HG02678 (cell line): ENCODE measurements around the gene FAM72B.
"Not testable (repeated sequence)": the region's sequence is repeated elsewhere in the genome, so short reads cannot be mapped to it uniquely, and the experiment has no call there.

Experiments
- ATAC-seq: cut with Tn5 transposase; IDR thresholded peaks from one replicate; pipeline ENCODE4 v1.9.1; 2021; ENCODE audit warnings: mild to moderate bottlenecking, moderate library complexity; ENCODE audit not compliant: unreplicated experiment

FAM72B gene

DNA sequence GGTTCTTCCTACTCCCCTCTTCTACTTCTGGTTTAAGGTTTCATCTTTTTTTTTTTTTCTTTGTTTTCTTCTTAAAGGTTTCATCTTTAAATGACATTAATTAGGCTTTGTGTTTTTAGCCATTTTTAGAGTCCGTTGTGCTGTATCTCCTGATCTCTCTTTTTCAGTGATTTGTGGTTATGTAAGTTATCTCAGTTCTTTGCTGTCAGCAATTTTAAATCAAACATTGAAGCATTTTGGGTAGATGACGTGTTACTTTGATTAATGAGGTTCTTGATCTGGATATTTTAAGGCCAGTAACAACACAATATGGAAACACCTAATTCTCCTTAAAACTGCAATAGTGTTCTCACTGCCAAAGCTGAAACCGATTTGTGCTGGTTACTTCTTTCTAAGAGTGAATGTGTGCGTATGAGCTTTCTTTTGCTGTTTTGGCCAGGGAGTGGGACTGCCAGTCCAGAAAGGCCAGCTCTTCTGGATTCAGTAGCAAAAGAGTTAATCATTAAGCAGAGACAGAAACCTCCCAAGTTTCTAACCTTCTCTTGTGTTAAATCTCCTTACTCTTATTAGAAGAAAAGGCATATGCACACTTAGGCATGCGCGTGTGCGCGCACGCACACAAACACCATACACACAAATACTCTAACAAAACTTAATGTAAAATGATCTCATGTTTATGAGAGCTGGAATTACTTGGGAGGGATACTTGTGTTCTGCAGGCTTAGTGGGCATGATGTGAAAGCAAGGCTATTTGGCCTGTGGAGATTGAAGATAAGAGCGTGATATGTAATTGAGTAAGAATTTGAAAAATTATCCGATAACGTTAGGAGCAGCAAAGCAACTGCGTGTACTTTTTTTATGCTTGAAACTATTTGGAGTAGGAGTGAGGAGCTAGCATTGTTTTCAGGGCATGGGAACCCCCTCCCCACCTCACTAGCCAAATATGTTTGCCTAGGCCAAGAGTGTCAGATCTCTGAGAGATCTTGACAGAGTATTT, 17.1 kb upstream of the FAM72B start:
- ATAC-seq, result not testable (repeated sequence)

DNA sequence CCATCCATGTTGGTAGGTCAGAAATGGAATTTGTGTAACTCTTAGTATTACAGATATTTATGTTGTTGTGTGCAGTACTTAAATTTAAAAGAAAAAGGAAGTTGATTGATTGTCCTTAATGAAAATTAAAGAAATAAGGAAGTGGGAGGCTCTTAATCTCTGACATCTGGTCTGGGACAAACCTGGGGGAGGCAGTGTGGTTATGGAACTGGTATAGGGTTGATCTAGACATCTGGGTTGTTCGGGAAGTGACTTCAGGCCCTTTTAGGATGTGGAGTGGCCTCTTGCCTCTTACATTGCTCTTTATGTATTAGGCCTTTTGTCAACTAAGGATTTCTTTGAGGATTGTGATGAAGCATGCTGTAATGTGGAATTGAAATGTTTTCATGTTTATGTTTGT, 16.1 kb upstream of the FAM72B start:
- ATAC-seq, result not testable (repeated sequence)

DNA sequence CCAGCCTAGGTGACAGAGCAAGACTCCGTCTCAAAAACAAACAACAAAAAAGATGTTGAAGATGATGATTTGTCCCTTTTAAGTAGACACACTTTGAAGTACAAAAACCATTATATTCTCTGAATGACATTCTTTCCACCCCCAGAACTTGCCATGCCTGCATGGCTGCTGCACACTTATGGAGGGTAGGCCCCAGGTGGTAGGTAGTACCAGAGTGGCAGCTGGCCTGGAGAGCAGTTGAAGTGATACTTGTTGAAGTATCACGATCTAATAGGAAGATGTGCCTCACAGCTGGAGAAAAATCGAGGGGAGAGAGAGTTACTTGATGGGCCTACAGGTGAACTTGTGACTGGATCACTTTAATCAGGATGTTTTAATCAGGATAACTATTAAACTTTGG, 15.6 kb upstream of the FAM72B start:
- not testable (repeated sequence) for ATAC-seq

DNA sequence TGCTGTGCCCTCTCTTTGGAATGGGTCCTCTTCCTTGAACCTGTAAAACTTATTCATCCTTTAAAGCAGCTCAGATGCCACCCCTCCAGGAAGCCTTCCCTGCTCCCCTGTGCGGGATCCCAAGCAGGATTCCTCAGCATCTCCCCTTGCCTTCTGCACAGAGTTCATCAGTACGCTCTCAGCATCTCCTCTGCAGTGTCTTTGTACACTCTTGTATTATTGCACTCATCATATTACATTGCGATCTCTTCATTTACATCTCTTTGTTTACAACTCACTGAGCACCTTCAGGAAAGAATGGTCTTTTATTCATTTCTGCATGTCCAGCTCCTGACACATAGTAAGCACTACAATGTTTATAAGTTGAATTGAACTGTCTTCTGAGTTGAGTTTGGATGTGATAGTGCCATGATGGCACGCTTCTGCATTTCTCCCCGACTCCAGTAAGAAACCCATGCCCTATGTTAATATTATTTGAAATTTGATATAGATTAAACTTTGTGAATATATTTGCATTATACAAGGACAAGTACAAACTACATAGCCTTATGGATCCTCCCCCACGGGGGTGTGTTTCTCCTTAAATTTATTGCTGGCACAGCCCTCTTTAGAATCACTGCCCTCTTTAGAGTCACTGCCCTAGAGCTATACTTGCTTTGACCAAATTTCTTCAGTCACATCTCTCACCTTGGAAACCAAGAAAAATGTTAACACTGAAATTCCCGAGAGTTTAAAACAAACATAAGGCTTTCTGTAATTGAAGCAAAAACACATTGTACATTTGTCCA, 13.1 kb upstream of the FAM72B start:
- not testable (repeated sequence) for ATAC-seq

DNA sequence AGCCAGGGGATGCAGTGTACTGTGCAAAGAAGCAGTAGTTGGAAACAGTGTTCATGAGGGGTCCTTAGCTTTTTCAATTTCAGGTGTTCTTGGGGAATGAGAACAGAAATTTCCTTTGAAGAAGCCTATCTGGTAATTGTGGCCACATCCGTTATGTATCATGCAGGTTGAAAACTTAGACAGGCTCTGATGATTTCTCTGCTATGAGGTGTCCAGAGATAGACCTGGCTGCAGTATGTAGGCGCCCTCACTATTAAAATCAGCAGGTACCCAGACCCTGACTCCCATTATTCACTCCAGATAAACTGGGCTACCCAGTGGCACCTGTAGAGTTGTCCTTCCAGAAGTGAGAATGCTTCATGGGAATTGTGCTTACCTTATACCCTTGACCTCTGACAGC, 8.4 kb upstream of the FAM72B start:
- not testable (repeated sequence) for ATAC-seq

DNA sequence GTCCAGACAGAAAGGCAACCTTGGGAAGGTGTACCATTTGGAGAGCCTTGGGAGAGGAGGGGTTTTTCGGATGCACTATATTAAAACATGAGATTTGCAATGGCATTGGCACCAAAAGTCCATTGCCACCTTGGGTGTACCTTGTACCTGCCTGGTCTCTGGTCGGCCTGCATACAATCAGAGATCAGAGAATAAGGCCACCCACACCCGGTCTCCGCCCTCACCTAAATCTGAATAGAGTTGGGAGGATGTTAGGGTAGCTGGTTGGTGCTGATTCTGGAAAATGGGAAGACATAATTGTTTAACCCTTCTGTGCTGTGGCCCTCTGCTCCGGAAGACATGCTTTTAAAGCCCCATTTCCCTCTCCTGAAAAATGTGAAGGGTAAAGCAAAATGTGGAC, 3.8 kb upstream of the FAM72B start:
- ATAC-seq, result not testable (repeated sequence)

DNA sequence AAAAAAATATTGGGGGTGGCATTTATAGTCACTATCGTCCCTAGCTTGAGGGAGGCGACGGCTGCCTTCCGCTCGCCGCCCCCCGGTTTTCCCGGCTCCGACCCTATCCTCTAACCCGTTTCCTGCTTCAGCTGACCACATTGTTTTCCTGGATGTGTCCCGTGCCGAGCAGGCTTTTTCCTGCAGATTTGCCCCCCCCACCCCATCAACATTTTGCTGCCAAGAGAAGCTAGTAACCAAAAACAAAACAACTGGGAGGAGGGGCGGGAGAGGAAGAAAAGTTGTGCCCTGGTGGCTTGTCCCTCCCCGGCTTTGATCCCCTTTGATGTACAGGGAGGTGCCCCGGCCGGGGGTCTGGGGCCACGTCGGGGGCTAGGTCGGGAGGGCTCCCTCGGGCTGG, 2.1 kb upstream of the FAM72B start:
- ATAC-seq, result not testable (repeated sequence)

DNA sequence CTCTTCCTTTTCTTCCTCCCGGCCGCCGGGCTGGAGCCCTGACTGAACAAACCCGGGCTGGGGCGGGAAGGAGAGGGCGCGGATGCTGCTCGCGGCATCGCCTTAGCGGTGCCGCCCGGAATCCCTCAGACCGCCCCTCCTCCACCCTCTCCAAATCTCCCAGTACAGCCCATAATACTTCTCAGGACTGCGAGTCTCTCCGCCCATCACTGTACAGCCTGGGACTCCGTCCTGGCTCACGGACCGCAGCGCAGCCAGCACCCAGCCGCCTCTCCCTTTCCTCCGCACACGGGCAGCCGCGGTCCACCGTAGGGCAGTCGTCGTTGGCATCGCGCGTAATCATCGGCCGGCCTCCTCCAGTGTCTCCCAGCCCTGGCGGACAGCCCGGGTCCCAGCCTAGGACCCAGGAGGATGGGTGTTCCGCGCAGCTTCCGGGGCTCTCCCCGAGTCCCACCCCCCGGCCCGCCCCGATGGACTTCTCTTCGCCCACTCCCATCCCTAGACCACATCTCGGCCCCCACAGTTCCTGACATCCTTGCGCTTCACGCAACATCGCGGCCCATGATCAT, 1.1 kb upstream of the FAM72B start:
- not testable (repeated sequence) for ATAC-seq

DNA sequence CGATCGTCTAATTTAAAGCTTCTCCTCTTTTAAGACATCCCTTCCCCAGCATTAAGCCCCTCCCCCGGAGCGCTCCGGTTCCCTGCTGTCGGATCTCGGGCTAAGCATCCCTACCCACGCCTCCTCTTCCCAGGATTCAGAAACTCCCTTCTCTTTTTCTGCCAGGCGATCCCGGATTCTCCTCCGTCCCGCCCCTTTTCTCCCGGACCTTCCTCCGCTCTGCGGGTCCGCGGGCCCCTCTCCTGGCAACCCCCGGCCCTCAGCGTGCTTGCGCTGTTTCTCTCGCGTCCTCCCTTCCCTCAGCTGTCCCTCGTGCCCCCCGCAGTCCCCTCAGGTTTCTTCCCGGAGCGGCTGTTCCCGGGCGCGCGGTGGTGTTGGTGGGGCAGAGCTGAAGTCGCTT, 273 bp downstream of the FAM72B start:
- ATAC-seq, result not testable (repeated sequence)

DNA sequence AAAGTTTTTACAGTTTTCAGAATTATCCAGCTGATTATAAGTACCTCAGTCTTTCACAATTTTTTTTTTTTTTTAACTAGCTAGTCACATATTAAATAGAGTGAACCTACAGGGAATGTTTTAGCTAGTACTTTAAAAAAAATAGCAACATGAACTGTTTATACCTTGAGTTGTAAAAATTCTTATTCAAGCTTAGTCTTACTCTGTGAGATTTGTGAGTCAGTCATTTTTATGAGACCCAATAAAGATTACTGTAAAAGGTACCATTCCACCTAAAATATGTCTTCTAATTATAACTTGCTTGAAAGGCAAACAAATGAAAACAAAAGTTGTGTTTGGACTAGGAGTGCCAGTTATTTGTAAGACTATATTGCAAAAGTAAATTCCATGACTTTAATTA, 5.9 kb downstream of the FAM72B start:
- not testable (repeated sequence) for ATAC-seq

DNA sequence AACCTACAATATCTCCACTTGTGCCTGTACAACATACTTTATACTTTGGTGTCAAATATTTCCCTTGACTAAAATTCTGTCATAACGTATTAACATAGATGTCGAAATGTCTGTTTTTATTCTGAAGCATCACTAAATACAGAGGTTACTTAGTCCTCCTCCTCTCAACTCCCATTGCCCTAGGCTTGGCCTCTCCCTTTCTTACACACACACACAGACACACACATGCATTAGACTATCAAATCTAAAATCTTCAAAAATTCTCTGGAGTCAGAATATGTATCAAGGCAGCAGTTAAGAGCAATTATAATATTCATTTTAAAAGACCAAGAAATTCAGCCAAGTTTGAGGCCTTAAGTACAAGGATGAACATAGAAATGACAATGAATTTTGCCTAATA, 7.5 kb downstream of the FAM72B start:
- not testable (repeated sequence) for ATAC-seq

DNA sequence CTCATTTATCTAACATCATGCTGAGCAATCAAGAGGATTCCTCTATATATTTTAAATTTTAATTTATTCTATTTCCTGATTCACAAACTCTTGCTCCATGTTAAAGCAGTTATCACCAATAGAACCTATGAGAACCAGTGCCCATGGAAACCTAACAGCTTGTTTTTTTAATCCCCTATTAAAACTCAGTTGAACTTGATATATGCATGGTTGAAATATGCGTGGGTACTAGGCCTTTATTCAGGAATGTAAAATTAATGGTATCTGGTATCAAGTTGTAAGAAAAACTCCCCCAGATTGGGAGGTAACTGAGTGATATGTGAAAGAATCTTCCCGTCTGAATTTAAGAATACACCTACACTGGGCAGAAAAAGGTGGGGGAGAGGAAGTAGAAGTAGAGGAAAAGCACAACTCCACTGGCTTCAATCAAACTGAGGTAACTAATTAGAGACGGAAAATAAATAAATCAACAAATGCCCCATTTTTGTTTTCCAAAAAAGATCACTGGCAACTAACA, 15.9 kb downstream of the FAM72B start:
- ATAC-seq, result not testable (repeated sequence)

DNA sequence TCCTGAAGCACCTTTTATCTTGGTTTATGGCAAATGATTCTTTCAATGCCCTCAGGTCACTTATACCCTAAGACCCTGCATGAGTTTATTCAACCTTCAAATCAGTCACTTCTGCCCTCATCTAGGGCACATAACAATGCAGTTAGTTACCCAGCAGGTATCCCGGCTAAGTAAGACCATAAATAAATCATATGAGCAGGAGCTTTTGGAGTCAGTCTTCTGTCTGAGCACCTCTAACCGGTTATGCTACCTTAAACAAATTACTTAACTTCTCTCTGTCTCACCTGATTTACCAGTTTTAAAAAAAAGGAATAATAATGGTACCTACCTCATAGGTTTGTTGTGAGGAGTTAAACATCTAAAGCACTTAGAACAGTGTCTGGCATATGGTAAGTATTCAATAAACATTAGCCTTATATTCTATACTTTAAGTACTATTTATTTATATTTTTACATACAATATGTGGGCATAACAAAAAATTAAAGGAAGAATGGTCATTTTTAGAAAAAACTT, 16.9 kb downstream of the FAM72B start:
- ATAC-seq, result not testable (repeated sequence)

DNA sequence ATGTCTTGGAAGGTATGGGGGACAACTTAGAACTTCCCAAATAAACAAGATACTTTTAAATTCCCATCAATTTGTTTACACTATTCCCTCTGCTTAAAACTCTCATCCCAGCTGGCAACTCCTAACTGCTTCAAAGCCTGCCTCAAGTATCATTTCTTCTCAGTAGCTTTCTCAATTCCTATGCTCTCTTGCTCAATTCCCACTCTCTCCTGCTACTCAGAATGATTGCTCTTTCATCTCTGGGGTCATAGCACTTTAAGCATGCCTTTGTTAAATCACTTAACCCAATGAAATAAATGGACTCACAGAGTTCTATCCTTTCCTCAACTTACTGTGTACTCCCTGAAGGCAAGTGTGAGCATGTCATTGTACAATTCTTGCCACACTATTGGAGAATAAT, 18.8 kb downstream of the FAM72B start:
- ATAC-seq, result not testable (repeated sequence)

DNA sequence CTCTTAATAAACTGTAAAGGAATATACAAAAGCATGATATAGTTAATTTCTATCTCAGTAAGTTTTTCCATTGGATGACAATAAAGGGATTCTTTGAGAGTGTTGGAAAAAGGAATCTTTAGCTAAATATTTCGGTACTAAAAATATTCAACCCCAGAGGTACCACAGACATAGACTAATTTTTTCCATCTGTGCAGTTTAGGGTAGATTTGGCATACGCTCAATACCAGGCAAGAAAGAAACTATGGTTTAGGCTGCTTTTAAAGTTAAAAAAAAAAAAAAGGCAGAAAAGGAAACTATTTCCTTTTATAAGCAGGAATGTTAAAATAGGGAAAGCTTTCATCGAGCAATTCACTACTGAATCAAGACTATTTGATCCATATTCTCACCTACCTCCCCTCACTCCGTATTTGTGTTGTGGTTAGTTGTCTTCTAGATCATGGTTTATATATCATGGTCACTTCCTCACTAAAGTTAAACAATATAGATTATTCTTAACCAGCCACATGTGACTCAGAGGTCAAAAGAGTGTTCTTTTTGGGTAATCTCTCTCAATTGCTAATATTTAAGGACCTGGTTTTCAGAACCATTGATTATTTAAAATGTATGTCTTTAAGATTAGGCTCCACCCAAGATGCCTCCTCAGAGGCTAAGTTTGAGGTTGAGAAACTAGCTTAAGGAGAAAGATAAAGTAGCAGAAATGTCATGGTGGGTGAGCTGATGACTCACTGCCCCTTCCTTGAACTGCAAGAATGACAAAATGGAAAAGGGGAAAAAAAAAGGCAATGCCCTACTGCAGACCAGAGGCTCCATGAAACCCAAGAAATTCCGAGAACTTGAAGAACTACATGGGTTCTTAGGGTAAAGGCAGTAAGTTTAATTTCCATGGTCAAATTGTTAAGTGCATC, 20.0 kb downstream of the FAM72B start:
- ATAC-seq, result not testable (repeated sequence)

DNA sequence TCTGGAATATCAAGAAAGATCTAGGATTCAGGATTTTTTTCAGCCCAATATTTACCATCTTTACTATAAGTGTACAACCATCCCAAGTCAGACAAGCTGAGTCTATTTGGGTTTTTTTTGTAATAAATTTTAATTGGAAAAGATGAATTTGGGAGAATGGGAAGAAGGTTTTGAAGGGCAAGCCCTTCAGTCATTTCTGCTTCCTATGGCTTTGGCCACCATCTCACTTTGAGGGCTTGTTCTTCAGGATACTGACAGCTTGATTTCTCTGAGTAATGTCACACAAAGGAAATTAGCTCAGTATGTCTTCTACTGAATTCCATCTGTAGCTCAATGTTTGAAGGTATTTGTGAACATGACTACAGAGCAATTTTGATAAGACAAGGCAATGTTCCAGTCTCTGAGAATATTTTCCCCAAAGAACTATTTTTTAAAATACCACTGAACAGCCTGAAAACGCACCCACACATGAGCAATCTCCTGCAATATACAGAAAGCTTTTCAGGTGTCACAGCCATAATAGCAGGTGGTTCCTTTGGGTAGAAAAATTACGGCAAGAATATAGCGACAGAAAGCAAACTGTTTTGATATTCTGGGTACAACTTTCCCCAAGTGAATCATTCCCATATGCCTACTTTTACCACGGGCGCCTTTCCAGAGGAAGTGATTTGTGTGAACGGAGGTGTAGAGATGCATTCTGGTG, 22.8 kb downstream of the FAM72B start:
- not testable (repeated sequence) for ATAC-seq

DNA sequence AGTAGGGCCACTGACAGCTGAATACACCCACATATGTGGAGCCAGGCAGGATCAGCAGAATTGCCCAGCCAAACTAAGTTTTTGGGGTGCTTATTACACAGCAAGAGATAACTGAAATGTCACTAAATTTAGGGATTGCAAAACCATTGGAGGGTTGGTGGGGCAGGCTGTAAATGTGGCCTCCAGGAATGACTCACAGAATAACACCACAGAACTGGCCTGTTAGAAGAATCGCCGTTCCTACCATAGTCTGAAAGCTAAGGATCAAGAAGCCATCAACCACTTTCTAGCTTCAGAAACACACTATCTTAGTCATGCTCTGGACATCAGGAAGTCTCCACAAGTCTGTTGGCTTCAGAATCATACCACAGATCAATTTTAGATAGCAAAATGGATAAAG, 24.0 kb downstream of the FAM72B start:
- not testable (repeated sequence) for ATAC-seq

DNA sequence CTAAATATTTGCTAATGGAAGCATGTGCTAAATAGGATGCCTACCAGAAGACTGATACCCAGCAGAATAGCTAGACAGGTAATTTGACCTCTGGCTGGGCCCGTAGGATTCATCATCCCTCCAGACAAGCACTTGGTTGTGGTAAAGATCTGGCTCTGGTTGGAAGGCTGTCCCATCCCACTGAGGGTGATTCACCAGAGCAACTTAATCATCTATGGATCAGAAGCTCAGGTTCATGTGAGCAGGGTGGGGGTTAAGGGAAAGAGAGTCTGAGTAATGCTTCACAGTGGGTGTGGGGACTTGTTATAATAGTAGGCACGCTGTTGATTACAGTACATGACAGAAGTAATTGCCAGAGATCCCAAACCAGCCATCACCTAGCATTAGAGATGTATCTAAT, 26.5 kb downstream of the FAM72B start:
- ATAC-seq, result not testable (repeated sequence)

DNA sequence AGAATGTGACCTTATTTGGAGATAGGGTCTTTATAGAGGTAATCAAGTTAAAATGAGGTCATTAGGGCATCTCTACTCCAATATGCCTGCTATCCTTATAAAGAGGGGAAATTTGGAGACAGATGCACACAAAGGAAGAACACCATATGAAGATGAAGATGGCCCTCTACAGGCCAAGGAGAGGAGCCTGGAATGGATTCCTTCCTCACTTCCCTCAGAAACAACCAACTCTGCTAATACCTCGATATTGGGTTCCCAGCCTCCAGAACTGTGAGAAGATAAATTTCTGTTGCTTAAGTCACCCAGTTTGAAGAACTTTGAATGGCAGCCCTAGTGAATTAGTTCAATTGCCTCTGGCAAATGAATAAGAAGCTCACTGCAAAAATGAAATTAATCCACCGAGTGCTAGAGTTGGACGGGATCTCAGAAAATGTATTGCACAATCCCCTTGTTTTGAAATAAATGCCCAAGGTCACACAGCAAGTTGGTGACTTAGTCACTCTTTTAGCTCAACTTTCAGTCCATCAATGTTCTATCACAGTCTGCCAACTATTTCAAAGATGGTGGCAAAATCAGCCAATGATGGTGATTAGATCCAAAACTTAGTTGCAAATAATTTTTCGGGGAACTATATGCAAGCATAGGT, 27.1 kb downstream of the FAM72B start:
- not testable (repeated sequence) for ATAC-seq
